Measurements from ENCODE around the gene HNF1B.

GRCh38 chr17:37667039-37667438, 77.8 kb downstream of the HNF1B start:
- no peak for TF ChIP-seq SP1 (IDR thresholded peaks at IDR 0.05)
- no peak for TF ChIP-seq NFRKB (IDR thresholded peaks at IDR 0.05)
- no peak for TF ChIP-seq FOXA1 (IDR thresholded peaks at IDR 0.05)
- no peak for TF ChIP-seq SUZ12 (IDR thresholded peaks at IDR 0.05)
- no peak for TF ChIP-seq BHLHE40 (IDR thresholded peaks at IDR 0.05; ENCODE audit: borderline replicate concordance)
- TF ChIP-seq PKNOX1 (IDR thresholded peaks at IDR 0.05) = no peak

All from HEK293T (cell line).